IMR-90 (cell line): Measurements from ENCODE around the gene TAS1R1. TPM values are rescaled to one million over a fixed set of nuclear protein-coding genes. Genes with fewer than 3 reads are reported as not detected.

Source experiments
- ATAC-seq: fragments of 200-7000 bp; cut with Tn5 transposase; 2 replicates; pipeline ENCODE4 v1.9.1; 2020; ENCODE audit warnings: low read depth, mild to moderate bottlenecking, moderate library complexity
- BruUV-seq: library from RNA; stranded (reverse); fragments of 400-500 nt; replicated peaks from 2 replicates; lab custom pipeline; 2021; lab: Mats Ljungman, UMichigan
- CTCF ChIA-PET: fragments of 300-600 bp; formaldehyde crosslinking; extraction: SDS; loops from one replicate; lab custom pipeline; 2021; ENCODE audit warnings: antibody characterized with exemption; lab: Yijun Ruan, JAX
- POLR2A ChIA-PET: fragments of 300-600 bp; sonication (Branson Sonifier 250); formaldehyde crosslinking; loops from one replicate; lab custom pipeline; 2022; ENCODE audit warnings: antibody characterized with exemption; ENCODE audit not compliant: unreplicated experiment; lab: Charles Lee
- DNase-seq: peaks from one replicate; pipeline ENCODE4 v3.0.0; 2013
- H2AFZ ChIP-seq: replicated peaks from 2 replicates; pipeline ENCODE3; 2013; ENCODE audit warnings: low read length, mild to moderate bottlenecking; ENCODE audit not compliant: poor library complexity
- H2AK5ac ChIP-seq: 2 replicates; pipeline ENCODE4 v1.6.1; 2013; ENCODE audit warnings: low read depth, low read length, inconsistent platforms
- H2AK9ac ChIP-seq: replicated peaks from 2 replicates; pipeline ENCODE3; 2013; ENCODE audit warnings: mild to moderate bottlenecking, low read depth, low read length, moderate library complexity; ENCODE audit not compliant: poor library complexity
- H2BK120ac ChIP-seq: 2 replicates; pipeline ENCODE4 v1.6.1; 2013; ENCODE audit warnings: low read depth, low read length, inconsistent platforms
- H2BK15ac ChIP-seq: 3 replicates; pipeline ENCODE4 v1.6.1; 2013; ENCODE audit warnings: low read depth, low read length, inconsistent platforms
- H2BK20ac ChIP-seq: 2 replicates; pipeline ENCODE4 v1.6.1; 2013; ENCODE audit warnings: low read depth, mild to moderate bottlenecking, inconsistent platforms, low read length, moderate library complexity
- H2BK5ac ChIP-seq: 2 replicates; pipeline ENCODE4 v1.6.1; 2013; ENCODE audit warnings: mild to moderate bottlenecking, low read depth, low read length, inconsistent platforms; ENCODE audit not compliant: poor library complexity, severe bottlenecking
- H3K14ac ChIP-seq: replicated peaks from 2 replicates; pipeline ENCODE4 v1.6.1; 2013; ENCODE audit warnings: low read depth, low read length, inconsistent platforms
- H3K18ac ChIP-seq: 2 replicates; pipeline ENCODE4 v1.6.1; 2013; ENCODE audit warnings: low read depth, low read length, control low read depth
- H3K23ac ChIP-seq: 2 replicates; pipeline ENCODE4 v1.6.1; 2013; ENCODE audit warnings: low read depth, low read length, inconsistent platforms
- H3K27ac ChIP-seq: 2 replicates; pipeline ENCODE4 v1.5.1; 2013; ENCODE audit warnings: mild to moderate bottlenecking, control low read depth, low read length; ENCODE audit not compliant: insufficient read depth
- H3K27me3 ChIP-seq: 2 replicates; pipeline ENCODE4 v1.6.1; 2013; ENCODE audit warnings: low read length; ENCODE audit not compliant: control insufficient read depth, insufficient read depth
- H3K36me3 ChIP-seq: 2 replicates; pipeline ENCODE4 v1.6.1; 2013; ENCODE audit warnings: low read length, mixed read lengths; ENCODE audit not compliant: control insufficient read depth, insufficient read depth
- H3K4ac ChIP-seq: 2 replicates; pipeline ENCODE4 v1.6.1; 2013; ENCODE audit warnings: low read depth, low read length, inconsistent platforms
- H3K4me1 ChIP-seq: 2 replicates; pipeline ENCODE4 v1.6.1; 2013; ENCODE audit warnings: low read length, mixed read lengths; ENCODE audit not compliant: control insufficient read depth, insufficient read depth
- H3K4me2 ChIP-seq: 2 replicates; pipeline ENCODE4 v1.6.1; 2013; ENCODE audit warnings: low read depth, mild to moderate bottlenecking, control low read depth, low read length, moderate library complexity
- H3K4me3 ChIP-seq: 2 replicates; pipeline ENCODE4 v1.5.1; 2013; ENCODE audit warnings: low read depth, mild to moderate bottlenecking, control low read depth, low read length, moderate library complexity; ENCODE audit not compliant: insufficient read depth
- H3K56ac ChIP-seq: 2 replicates; pipeline ENCODE4 v1.6.1; 2013; ENCODE audit warnings: low read length, inconsistent platforms; ENCODE audit not compliant: insufficient read depth; ENCODE audit errors: extremely low read depth
- H3K79me1 ChIP-seq, 2 experiments: 2 replicates each; pipeline ENCODE4 v1.6.1; 2013; ENCODE audit warnings: low read length in 2 of 2, inconsistent platforms in 1 of 2, low read depth in 1 of 2
- H3K9ac ChIP-seq: 2 replicates; pipeline ENCODE4 v1.6.1; 2013; ENCODE audit warnings: low read depth, low read length, control low read depth
- H3K9me1 ChIP-seq: 2 replicates; pipeline ENCODE4 v1.6.1; 2013; ENCODE audit warnings: low read length, inconsistent platforms; ENCODE audit not compliant: insufficient read depth
- H3K9me3 ChIP-seq: 2 replicates; pipeline ENCODE4 v1.6.1; 2013; ENCODE audit warnings: low read length; ENCODE audit not compliant: control insufficient read depth, insufficient read depth
- H4K20me1 ChIP-seq: 2 replicates; pipeline ENCODE4 v1.6.1; 2013; ENCODE audit warnings: low read length, inconsistent platforms; ENCODE audit not compliant: insufficient read depth
- H4K5ac ChIP-seq: 2 replicates; pipeline ENCODE4 v1.6.1; 2013; ENCODE audit warnings: mild to moderate bottlenecking, low read depth, low read length, control low read depth
- H4K8ac ChIP-seq, 2 experiments: 2 replicates each; pipeline ENCODE4 v1.6.1; 2013; ENCODE audit warnings: low read depth in 2 of 2, low read length in 2 of 2, control low read depth in 1 of 2, inconsistent platforms in 1 of 2
- H4K91ac ChIP-seq: 2 replicates; pipeline ENCODE4 v1.6.1; 2013; ENCODE audit warnings: low read depth, low read length, inconsistent platforms; ENCODE audit not compliant: insufficient read depth
- CEBPB ChIP-seq: IDR thresholded peaks from 2 replicates; pipeline ENCODE4 v1.6.1; 2012; ENCODE audit warnings: low read depth, low read length, improper control_type of control experiment
- MAZ ChIP-seq: IDR thresholded peaks from 2 replicates; pipeline ENCODE4 v1.6.1; 2012; ENCODE audit warnings: low read depth, mild to moderate bottlenecking, low read length, improper control_type of control experiment, moderate library complexity, borderline replicate concordance
- RAD21 ChIP-seq: IDR thresholded peaks from 2 replicates; pipeline ENCODE4 v1.6.1; 2012; ENCODE audit warnings: low read length, improper control_type of control experiment
- WGBS, 2 experiments: methylation state at CpG; one replicate each; pipeline versions ENCODE4 v1.1.5 to v1.1.7; 2013; ENCODE audit warnings: missing lambda C conversion rate in 2 of 2; ENCODE audit not compliant: insufficient read length in 1 of 2; ENCODE audit errors: extremely low coverage in 2 of 2; 5-methylcytosine and 5-hydroxymethylcytosine counted together
- dilution Hi-C: fragments of 300-500 bp; cut with HindIII; formaldehyde crosslinking; loops from one replicate; pipeline ENCODE4 v1.14.3; 2018; ENCODE audit warnings: low sequenced_read_pairs; ENCODE audit not compliant: unreplicated experiment
- in situ Hi-C: fragments of 300-500 bp; cut with MboI; formaldehyde crosslinking; loops from 3 replicates; pipeline ENCODE4 v1.14.3; 2019; ENCODE audit warnings: low sequenced_read_pairs, inconsistent platforms, mixed read lengths
- intact Hi-C: fragments of 100-400 bp; cut with micrococcal nuclease; formaldehyde crosslinking; loops from 2 replicates; pipeline ENCODE4 v1.10.0; 2022
- polyA plus RNA-seq, 3 experiments: library from polyadenylated mRNA; depleted of rRNA; stranded (reverse); fragments of >200 nt; gene quantifications; 2 replicates each; pipeline ENCODE4 v1.2.3, GENCODE V29; 2012; ENCODE audit warnings: low replicate concordance in 1 of 3
- total RNA-seq: library from RNA; depleted of rRNA; stranded (reverse); fragments of >200 nt; gene quantifications from 2 replicates; pipeline ENCODE4 v1.2.3, GENCODE V29; 2012
- TF ChIP-seq, protein P1 (sequence below): conservative IDR thresholded peaks from 2 replicates; pipeline ENCODE4 v1.5.1; 2012; ENCODE audit warnings: mild to moderate bottlenecking, low read depth, low read length, improper control_type of control experiment

TAS1R1 gene
- total and polyA plus RNA-seq, 2 of the 4 experiments (the other 2 are of a cell fraction): 0.05 TPM; not detected in 1

DNA sequence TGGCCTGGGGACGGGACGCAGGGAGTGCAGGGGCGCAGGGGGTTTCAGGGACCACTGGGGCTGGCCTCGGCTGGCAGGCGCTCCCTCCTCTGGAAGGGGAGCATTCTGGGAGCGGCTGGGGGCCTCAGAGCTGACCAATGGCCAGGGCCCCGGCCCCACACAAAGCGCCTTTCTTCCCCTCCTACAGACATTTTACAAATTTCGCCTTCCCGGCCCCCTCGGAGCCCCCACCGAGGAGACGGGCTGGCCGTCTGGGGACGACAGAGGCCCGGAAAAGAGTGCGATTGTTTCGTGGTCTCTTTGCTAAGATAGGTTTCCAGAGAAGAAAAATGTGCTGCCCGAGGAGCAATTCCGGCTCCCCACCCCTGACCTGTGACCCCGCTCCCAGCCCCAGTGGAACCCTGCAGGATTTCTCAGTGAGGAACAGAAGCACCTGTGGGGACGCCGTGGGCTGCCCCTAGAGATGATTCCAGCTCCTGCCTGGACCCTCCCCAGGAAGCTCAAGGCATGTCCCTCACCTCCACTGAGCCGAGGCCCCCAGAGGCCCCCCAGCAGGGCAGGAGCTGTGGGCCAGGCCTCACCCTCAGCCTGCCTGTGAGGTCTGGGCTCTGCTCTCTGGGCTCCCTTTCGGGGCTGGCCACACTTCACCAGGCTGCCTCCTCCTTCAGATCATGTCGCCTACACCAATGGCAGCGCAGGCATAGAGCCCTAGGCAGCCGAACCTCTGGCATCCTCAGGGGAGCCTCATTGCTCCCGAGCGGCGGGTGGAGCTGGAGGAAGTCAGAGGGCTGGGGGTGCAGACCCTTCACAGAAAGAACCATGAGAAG is 48.7 kb upstream of the TAS1R1 start (continued):
- TF ChIP-seq MAZ: no peak

DNA sequence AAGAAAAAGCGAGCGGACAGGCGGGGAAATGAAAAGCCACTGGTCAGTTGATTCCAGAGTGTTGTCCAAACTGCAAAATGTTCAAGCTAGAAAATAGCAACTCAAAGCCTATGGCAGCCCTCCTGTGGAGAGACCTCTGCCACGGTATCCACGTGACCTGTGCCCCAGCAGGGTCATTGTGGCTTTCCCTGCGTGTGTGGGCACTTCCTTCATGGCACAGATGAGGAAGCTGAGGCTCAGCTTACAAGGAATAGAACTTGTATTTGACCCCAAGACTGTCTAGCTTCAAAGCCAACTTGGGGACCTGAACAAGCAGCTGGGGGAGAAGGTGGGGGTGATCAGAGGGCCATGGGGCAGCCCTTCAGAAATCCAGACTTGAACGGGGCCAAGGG is 48.1 kb upstream of the TAS1R1 start:
- no peak overlapping the region for H4K8ac ChIP-seq
- ChIA-PET CTCF (interaction anchor here (0.6 kb wide), 1 partner anchor 756 kb away, joined by 3 read pairs; no protein-coding TSS in a partner anchor), POLR2A (no interaction called here)
- H2BK120ac ChIP-seq: no peak overlapping the region
- no peak overlapping the region for H3K27ac ChIP-seq
- no peak overlapping the region for H3K4me3 ChIP-seq
- H3K56ac ChIP-seq: no peak overlapping the region
- no peak overlapping the region for H3K9ac ChIP-seq
- no peak overlapping the region for H4K5ac ChIP-seq
- peaks cover 4% of the 10 kb centered on the region; the same call in 1 of the 2 replicates for H3K27me3 ChIP-seq
- peak overlapping the region; percentile 48 for H2AK9ac ChIP-seq
- no peaks in the 10 kb centered on the region for H3K36me3 ChIP-seq
- H3K4ac ChIP-seq: no peak overlapping the region; the same call in 1 of the 2 replicates
- in situ Hi-C loops (no loop called here), intact Hi-C loops (no loop called here), dilution Hi-C loops (no loop called here)
- BruUV-seq: no TSS peak
- no peak overlapping the region for H3K4me2 ChIP-seq
- H3K14ac ChIP-seq: no peak overlapping the region
- no peak overlapping the region for H2AK5ac ChIP-seq
- H2BK5ac ChIP-seq: no peak overlapping the region
- no peaks in the 10 kb centered on the region for H4K20me1 ChIP-seq
- H4K91ac ChIP-seq: no peak overlapping the region
- no peak overlapping the region for H3K18ac ChIP-seq
- no peaks in the 10 kb centered on the region for H3K9me3 ChIP-seq
- H2AFZ ChIP-seq: no peak overlapping the region
- H2BK15ac ChIP-seq: no peak overlapping the region
- no peaks in the 10 kb centered on the region for H3K9me1 ChIP-seq
- WGBS, 2 experiments: 64% methylated on average over 5 of the region's 7 CpGs; no CpG with 5 or more reads in 1 of the 2 experiments
- H3K4me1 ChIP-seq: no peaks in the 10 kb centered on the region
- no peak for ATAC-seq
- no peak for DNase-seq
- H3K23ac ChIP-seq: no peak overlapping the region
- no peak for TF ChIP-seq CEBPB
- no peak for TF ChIP-seq RAD21
- TF ChIP-seq, protein P1, sequence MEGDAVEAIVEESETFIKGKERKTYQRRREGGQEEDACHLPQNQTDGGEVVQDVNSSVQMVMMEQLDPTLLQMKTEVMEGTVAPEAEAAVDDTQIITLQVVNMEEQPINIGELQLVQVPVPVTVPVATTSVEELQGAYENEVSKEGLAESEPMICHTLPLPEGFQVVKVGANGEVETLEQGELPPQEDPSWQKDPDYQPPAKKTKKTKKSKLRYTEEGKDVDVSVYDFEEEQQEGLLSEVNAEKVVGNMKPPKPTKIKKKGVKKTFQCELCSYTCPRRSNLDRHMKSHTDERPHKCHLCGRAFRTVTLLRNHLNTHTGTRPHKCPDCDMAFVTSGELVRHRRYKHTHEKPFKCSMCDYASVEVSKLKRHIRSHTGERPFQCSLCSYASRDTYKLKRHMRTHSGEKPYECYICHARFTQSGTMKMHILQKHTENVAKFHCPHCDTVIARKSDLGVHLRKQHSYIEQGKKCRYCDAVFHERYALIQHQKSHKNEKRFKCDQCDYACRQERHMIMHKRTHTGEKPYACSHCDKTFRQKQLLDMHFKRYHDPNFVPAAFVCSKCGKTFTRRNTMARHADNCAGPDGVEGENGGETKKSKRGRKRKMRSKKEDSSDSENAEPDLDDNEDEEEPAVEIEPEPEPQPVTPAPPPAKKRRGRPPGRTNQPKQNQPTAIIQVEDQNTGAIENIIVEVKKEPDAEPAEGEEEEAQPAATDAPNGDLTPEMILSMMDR: no peak
- no peak overlapping the region for H2BK20ac ChIP-seq
- H3K79me1 ChIP-seq: no peaks in the 10 kb centered on the region
